Measurements from ENCODE around the gene LZTS2.

LZTS2 gene

GRCh38 chr10:100966887-100967286 is 32.7 kb upstream of the LZTS2 start:
- H3K27ac Mint-ChIP-seq = no peak overlapping the region
- H3K27me3 Mint-ChIP-seq (ENCODE audit: low read depth, poor library complexity) = no peaks in the 10 kb centered on the region
- peaks cover 17% of the 10 kb centered on the region for H3K36me3 Mint-ChIP-seq (ENCODE audit: low read depth)
- H3K9me3 Mint-ChIP-seq = no peaks in the 10 kb centered on the region
- no peak for TF ChIP-seq CTCF (IDR thresholded peaks at IDR 0.05)
- H3K4me1 Mint-ChIP-seq = peaks cover 50% of the 10 kb centered on the region
- DNase-seq = no peak
- no peak overlapping the region for H3K4me3 Mint-ChIP-seq

DNA sequence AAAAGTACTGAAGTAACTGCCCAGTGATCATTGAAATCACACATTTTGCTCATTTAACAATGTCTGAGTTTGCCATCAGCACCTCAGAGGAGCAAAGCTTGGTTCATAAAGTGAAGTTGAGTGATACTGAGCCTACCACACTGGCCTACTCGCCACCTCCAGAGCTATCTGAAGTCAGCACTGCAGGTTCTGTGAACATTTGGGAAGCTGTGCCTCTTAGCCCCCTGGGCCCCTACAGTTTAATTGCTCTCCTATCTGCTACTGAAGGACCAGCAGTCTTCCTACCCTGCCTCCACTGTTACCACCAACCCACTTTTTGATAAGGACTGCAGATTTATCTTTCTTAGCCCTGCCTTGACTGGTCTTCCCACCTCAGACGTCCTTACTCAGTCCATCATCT is 32.3 kb upstream of the LZTS2 start:
- Mint-ChIP-seq H3K36me3 (ENCODE audit: low read depth) (peaks cover 15% of the 10 kb centered on the region), H3K27me3 (ENCODE audit: low read depth, poor library complexity) (no peaks in the 10 kb centered on the region), H3K4me3 (no peak overlapping the region), H3K9me3 (no peaks in the 10 kb centered on the region), H3K27ac (no peak overlapping the region), H3K4me1 (peaks cover 54% of the 10 kb centered on the region)
- DNase-seq = no peak
- no peak for TF ChIP-seq CTCF (IDR thresholded peaks at IDR 0.05)

- peaks cover 5% of the 10 kb centered on the region for H3K27me3 Mint-ChIP-seq (ENCODE audit: low read depth, poor library complexity)
- no peak for DNase-seq
- H3K36me3 Mint-ChIP-seq (ENCODE audit: low read depth) = peaks cover 7% of the 10 kb centered on the region
- TF ChIP-seq CTCF (IDR thresholded peaks at IDR 0.05) = no peak
- no peaks in the 10 kb centered on the region for H3K9me3 Mint-ChIP-seq
- H3K27ac Mint-ChIP-seq = no peak overlapping the region
- H3K4me1 Mint-ChIP-seq = peaks cover 63% of the 10 kb centered on the region
- H3K4me3 Mint-ChIP-seq = peak overlapping the region; percentile 79
These were observed 31.4 kb upstream of the LZTS2 start for GRCh38 chr10:100968062-100968736.

GRCh38 chr10:100968863-100969186 is 30.8 kb upstream of the LZTS2 start:
- DNase-seq = no peak
- TF ChIP-seq CTCF (IDR thresholded peaks at IDR 0.05) = no peak
- Mint-ChIP-seq H3K4me1 (peaks cover 66% of the 10 kb centered on the region), H3K4me3 (peak overlapping the region; percentile 79), H3K9me3 (no peaks in the 10 kb centered on the region), H3K27me3 (ENCODE audit: low read depth, poor library complexity) (peaks cover 5% of the 10 kb centered on the region), H3K27ac (no peak overlapping the region), H3K36me3 (ENCODE audit: low read depth) (peaks cover 7% of the 10 kb centered on the region)

- H3K4me3 Mint-ChIP-seq = peak within 1 kb of the TSS; percentile 79
- H3K27ac Mint-ChIP-seq = no peak within 1 kb of the TSS
- peak; percentile 66 for TF ChIP-seq CTCF (IDR thresholded peaks at IDR 0.05)
- peaks cover 7% of the 10 kb centered on the region for H3K36me3 Mint-ChIP-seq (ENCODE audit: low read depth)
- H3K9me3 Mint-ChIP-seq = no peaks in the 10 kb centered on the region
- peaks cover 66% of the 10 kb centered on the region for H3K4me1 Mint-ChIP-seq
- H3K27me3 Mint-ChIP-seq (ENCODE audit: low read depth, poor library complexity) = peaks cover 5% of the 10 kb centered on the region
- DNase-seq = peak; percentile 82
These were observed 30.2 kb upstream of the LZTS2 start, which contains the start of gene SEMA4G for GRCh38 chr10:100969187-100970075. Gene SEMA4G (plus strand): TSS chr10:100969504. CDS start chr10:100972913, 3,409 bp downstream.
